Measurements from ENCODE around the gene CFAP68.

DNA sequence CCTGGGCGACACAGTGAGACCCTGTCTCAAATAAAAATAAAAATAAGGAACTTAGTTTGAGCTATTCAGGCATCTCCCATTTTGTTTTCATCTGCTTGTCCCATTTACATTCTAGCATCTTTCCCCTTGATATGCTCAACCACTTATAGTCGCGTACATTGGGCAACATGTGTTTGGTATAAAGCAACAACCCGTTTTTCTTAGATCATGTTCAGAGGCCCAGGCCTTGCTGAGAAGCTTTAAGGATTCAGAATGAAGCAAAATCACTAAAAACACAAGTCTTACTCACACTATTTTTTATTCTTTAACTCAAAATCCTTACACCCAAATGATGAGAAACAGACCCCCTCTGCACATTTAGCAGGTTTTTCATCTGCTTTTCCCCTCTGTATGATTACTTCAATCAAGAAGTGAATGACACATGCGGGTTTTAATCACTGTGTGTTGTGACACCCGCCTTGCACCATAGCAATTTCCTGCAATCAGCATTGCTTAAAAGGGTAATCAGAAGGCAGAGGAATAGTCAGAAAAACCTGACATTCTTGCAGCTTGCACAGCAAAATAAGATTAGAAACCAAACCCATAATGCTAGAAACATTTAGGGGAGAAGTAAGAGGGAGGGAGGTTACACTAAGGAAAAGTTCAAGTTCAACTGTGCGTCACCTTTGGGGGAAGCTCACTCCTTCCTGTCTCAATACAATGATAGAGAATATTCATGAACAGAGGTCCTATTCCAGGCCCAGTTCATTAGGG is 33.9 kb upstream of the CFAP68 start:
- TF ChIP-seq CTCF (IDR thresholded peaks at IDR 0.05) (no peak), POLR2A (IDR thresholded peaks at IDR 0.05) (no peak)

Data from esophagus squamous epithelium (tissue), 4 donors.